Ovary (tissue), 10 donors: ENCODE measurements around the gene TEX26. TPM values are rescaled to one million over a fixed set of nuclear protein-coding genes. Genes with fewer than 3 reads are reported as not detected.

Source experiments
- DNase-seq, 5 donors: peaks; one replicate each; pipeline ENCODE4 v3.0.0-alpha.2; 2019 to 2020
- H3K27ac ChIP-seq, 2 donors: fragments of 200-600 bp; one replicate each; pipeline versions ENCODE4 v1.5.1 to v1.8.0; 2019 to 2022
- H3K27me3 ChIP-seq: fragments of 200-600 bp; one replicate; pipeline ENCODE4 v1.8.0; 2022
- H3K36me3 ChIP-seq: fragments of 200-600 bp; sonication (generic); one replicate; pipeline ENCODE4 v1.5.1; 2019
- H3K4me1 ChIP-seq: one replicate; pipeline ENCODE4 v1.8.1; 2013; ENCODE audit warnings: mild to moderate bottlenecking, moderate library complexity; ENCODE audit not compliant: insufficient read depth
- H3K4me3 ChIP-seq: fragments of 200-600 bp; sonication (generic); one replicate; pipeline ENCODE4 v1.5.1; 2017
- H3K9me3 ChIP-seq, 2 donors: fragments of 200-600 bp in 1 of 2; sonication (generic) in 1 of 2; one replicate each; pipeline versions ENCODE4 v1.5.1 to v1.8.1; 2013 to 2019; ENCODE audit warnings: mild to moderate bottlenecking in 1 of 2, moderate library complexity in 1 of 2
- CTCF ChIP-seq, 3 donors: fragments of 450-650 bp in 2 of 3; fragments of 200-600 bp in 1 of 3; IDR thresholded peaks; one replicate each; pipeline versions ENCODE4 v1.5.1 to v1.8.0; 2016 to 2022; ENCODE audit warnings: antibody characterized with exemption in 3 of 3, mild to moderate bottlenecking in 1 of 3
- EP300 ChIP-seq: sonication (generic); formaldehyde crosslinking; IDR thresholded peaks from one replicate; pipeline ENCODE4 v1.6.1; 2017; ENCODE audit warnings: antibody characterized with exemption
- POLR2A ChIP-seq: fragments of 450-650 bp; IDR thresholded peaks from one replicate; pipeline ENCODE4 v1.6.1; 2017; ENCODE audit warnings: antibody characterized with exemption, mild to moderate bottlenecking, moderate library complexity
- whole genome bisulfite sequencing, 3 donors: extraction: QIAGEN DNeasy Blood & Tissue Kit in 1 of 3; methylation state at CpG; one replicate each; pipeline versions ENCODE4 v1.1.5 to v1.1.7; 2013 to 2017; 5-methylcytosine and 5-hydroxymethylcytosine counted together
- intact Hi-C, 4 donors: fragments of 100-400 bp; cut with DNase I; formaldehyde crosslinking; loops; one replicate each; pipeline versions ENCODE4 v1.11.0 to v1.15.1; 2022 to 2023
- long read RNA-seq, 3 donors: library from polyadenylated mRNA in 2 of 3; unstranded in 2 of 3; transcript quantifications; one replicate each; pipeline ENCODE4 v2.0.0 and lab custom pipeline, GENCODE V29; 2021 to 2026
- polyA plus RNA-seq, 2 donors: library from polyadenylated mRNA; stranded (reverse); fragments of 200-250 nt in 1 of 2; fragments of 350-450 nt in 1 of 2; fragmentation: Illumina TruSeq in 1 of 2; extraction: RNeasy Lipid Tissue Mini Kit (QIAGEN cat#74804) in 1 of 2; gene quantifications; one replicate each; pipeline ENCODE4 v1.2.3, GENCODE V29; 2013 to 2014
- total RNA-seq, 7 donors: library from RNA; depleted of rRNA in 2 of 7; stranded (reverse); fragments of >200 nt in 2 of 7; fragmentation: NEBNext Ultra II Directional in 3 of 7; extraction: Animal tissue kit (Norgen Biotek cat#: 25700) in 3 of 7; gene quantifications; one replicate each; pipeline versions ENCODE4 v1.1.0 to v1.2.4, GENCODE V29; 2016 to 2023
- donor health status: DM: no; HTN: no; CAD: no; lungs with moderate emphysema.
- donor health status: DM: no; HTN: no; CAD: no.
- donor health status: Bipolar disorder and iron deficiency.
- donor health status: DM: yes; HTN: yes; CAD: no.
- donor health status: DM: no; HTN: no; CAD: no.
- donor health status: DM: yes; HTN: yes; CAD: no.

TEX26 gene
- total RNA-seq (not detected), polyA plus RNA-seq (under 1 TPM in 1 of 2 donors, not detected in 1; 0.45 TPM)
- long read RNA-seq, donor 1, result 0 reads
- long read RNA-seq, donor 2, result 0 reads
- long read RNA-seq, donor 3, result 0 reads

GRCh38 chr13:30932481-30933353 is at the start of gene TEX26:
Gene TEX26, plus strand, starts transcription at chr13:30932656. Its CDS starts 60 bp downstream, at chr13:30932716.
- 34 to 38% (median 37%) methylated on average over 32 of the region's 32 CpGs for WGBS, 3 donors
- Histone ChIP-seq H3K27me3 (no peaks in the 10 kb centered on the region), H3K4me3 (no peak within 1 kb of the TSS), H3K36me3 (no peaks in the 10 kb centered on the region), H3K27ac (no peak within 1 kb of the TSS), H3K4me1 (peaks cover 3% of the 10 kb centered on the region), H3K9me3 (no peaks in the 10 kb centered on the region)
- TF ChIP-seq EP300 (no peak), POLR2A (no peak), CTCF (IDR thresholded peaks at IDR 0.05) (no peak)
- intact Hi-C loops, result no loop called here
- DNase-seq, result no peak

DNA sequence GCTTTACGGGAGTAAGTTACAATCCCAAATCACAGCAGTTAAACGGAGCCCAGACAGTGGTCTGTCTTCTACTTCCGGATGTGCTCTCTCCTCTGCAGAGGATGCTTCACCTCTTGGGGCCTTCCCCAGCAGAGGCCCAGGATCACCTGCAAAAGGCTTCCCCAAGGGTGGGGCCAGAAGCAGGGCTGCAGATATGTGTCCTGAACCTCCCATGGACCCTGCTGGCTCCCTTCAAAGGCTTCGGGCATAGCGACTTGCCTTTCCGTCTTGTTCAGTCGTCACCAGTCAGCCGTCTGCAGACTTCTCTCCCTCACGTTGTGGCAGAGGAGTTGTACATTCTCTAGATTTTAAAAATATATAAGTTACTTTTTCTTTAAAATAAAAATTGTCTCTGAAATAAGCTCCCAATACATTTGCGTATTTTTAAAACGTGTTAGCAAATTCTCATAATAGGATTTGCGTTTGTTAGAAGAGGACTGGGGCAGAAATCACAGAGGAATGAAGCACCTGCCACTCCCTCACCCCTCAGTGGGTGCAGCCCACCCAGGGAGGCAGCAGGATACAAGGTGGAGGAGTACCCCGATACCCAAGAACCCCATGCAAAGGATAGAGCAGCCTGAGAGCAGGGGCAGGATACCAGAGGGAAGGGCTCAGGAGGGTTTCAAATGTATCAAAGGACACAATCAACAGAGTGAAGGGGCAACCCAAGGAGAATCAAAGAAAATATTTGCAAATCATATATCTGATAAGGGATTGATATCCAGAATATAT is 49.3 kb upstream of the TEX26 start:
- no peak for TF ChIP-seq POLR2A
- no peak for TF ChIP-seq EP300
- TF ChIP-seq CTCF (IDR thresholded peaks at IDR 0.05), result no peak
- H3K4me3 ChIP-seq, result no peak overlapping the region
- intact Hi-C loops, result no loop called here
- no peaks in the 10 kb centered on the region for H3K27me3 ChIP-seq
- WGBS, 3 donors, result 72 to 74% (median 74%) methylated on average over 13 of the region's 13 CpGs
- no peaks in the 10 kb centered on the region for H3K4me1 ChIP-seq
- H3K36me3 ChIP-seq, result no peaks in the 10 kb centered on the region
- H3K9me3 ChIP-seq, result no peaks in the 10 kb centered on the region
- DNase-seq, result no peak
- H3K27ac ChIP-seq, result no peak overlapping the region

GRCh38 chr13:30884543-30884942 is 47.9 kb upstream of the TEX26 start:
- no peak for DNase-seq
- H3K4me1 ChIP-seq, result no peaks in the 10 kb centered on the region
- no peaks in the 10 kb centered on the region for H3K9me3 ChIP-seq
- H3K36me3 ChIP-seq, result no peaks in the 10 kb centered on the region
- 61 to 90% (median 85%) methylated on average over 5 of the region's 5 CpGs for WGBS, 3 donors
- no peak overlapping the region for H3K27ac ChIP-seq
- intact Hi-C loops, result no loop called here
- no peak overlapping the region for H3K4me3 ChIP-seq
- no peaks in the 10 kb centered on the region for H3K27me3 ChIP-seq
- TF ChIP-seq CTCF (IDR thresholded peaks at IDR 0.05), result no peak
- TF ChIP-seq EP300, result no peak
- no peak for TF ChIP-seq POLR2A

- 89 to 95% (median 92%) methylated on average over 3 of the region's 3 CpGs for WGBS, 3 donors
- H3K36me3 ChIP-seq, result no peaks in the 10 kb centered on the region
- no peak overlapping the region for H3K4me3 ChIP-seq
- TF ChIP-seq POLR2A (no peak), EP300 (no peak), CTCF (IDR thresholded peaks at IDR 0.05) (no peak)
- H3K4me1 ChIP-seq, result no peaks in the 10 kb centered on the region
- DNase-seq, result no peak
- H3K27ac ChIP-seq, result no peak overlapping the region
- no peaks in the 10 kb centered on the region for H3K27me3 ChIP-seq
- intact Hi-C loops, result no loop called here
- no peaks in the 10 kb centered on the region for H3K9me3 ChIP-seq
Measured at GRCh38 chr13:30889196-30889690, 43.2 kb upstream of the TEX26 start.
